HG02884 (cell line): ENCODE data around the gene MUC5AC.

Experiments used
- ATAC-seq: cut with Tn5 transposase; IDR thresholded peaks from one replicate; pipeline ENCODE4 v1.9.1; 2021; ENCODE audit warnings: mild to moderate bottlenecking, moderate library complexity; ENCODE audit not compliant: unreplicated experiment

The MUC5AC gene

GRCh38 chr11:1194231-1194976, 36.7 kb downstream of the MUC5AC start:
- no peak for ATAC-seq

- no peak for ATAC-seq
These were observed 37.4 kb downstream of the MUC5AC start for GRCh38 chr11:1194977-1195681.

GRCh38 chr11:1195682-1196515, 38.1 kb downstream of the MUC5AC start:
- ATAC-seq, result no peak

- no peak for ATAC-seq
These were observed 39.0 kb downstream of the MUC5AC start for GRCh38 chr11:1196516-1197391.

GRCh38 chr11:1197431-1197885, 39.7 kb downstream of the MUC5AC start:
- ATAC-seq, result no peak

GRCh38 chr11:1197886-1198560, 40.3 kb downstream of the MUC5AC start:
- ATAC-seq, result no peak

- ATAC-seq, result no peak
These were observed 40.9 kb downstream of the MUC5AC start for GRCh38 chr11:1198561-1199240.

- no peak for ATAC-seq
These were observed 41.5 kb downstream of the MUC5AC start for GRCh38 chr11:1199241-1199750.

GRCh38 chr11:1199751-1200610, 42.2 kb downstream of the MUC5AC start:
- ATAC-seq, result no peak

GRCh38 chr11:1200611-1201191, 42.9 kb downstream of the MUC5AC start:
- no peak for ATAC-seq

GRCh38 chr11:1201395-1202153, 43.8 kb downstream of the MUC5AC start:
- no peak for ATAC-seq

GRCh38 chr11:1202154-1202775, 44.5 kb downstream of the MUC5AC start:
- no peak for ATAC-seq

GRCh38 chr11:1202776-1203504, 45.2 kb downstream of the MUC5AC start:
- no peak for ATAC-seq

- no peak for ATAC-seq
These were observed 45.9 kb downstream of the MUC5AC start for GRCh38 chr11:1203505-1204271.

GRCh38 chr11:1204381-1205101, 46.8 kb downstream of the MUC5AC start:
- no peak for ATAC-seq
